Measurements from ENCODE around the gene PHACTR1. TPM values are rescaled to one million over a fixed set of nuclear protein-coding genes. Genes with fewer than 3 reads are reported as not detected.

Gene PHACTR1
- total and polyA plus RNA-seq, 2 donors (not counting 1 experiment from before 2014, with no cell fraction given): 0.60 to 1.2 TPM

DNA sequence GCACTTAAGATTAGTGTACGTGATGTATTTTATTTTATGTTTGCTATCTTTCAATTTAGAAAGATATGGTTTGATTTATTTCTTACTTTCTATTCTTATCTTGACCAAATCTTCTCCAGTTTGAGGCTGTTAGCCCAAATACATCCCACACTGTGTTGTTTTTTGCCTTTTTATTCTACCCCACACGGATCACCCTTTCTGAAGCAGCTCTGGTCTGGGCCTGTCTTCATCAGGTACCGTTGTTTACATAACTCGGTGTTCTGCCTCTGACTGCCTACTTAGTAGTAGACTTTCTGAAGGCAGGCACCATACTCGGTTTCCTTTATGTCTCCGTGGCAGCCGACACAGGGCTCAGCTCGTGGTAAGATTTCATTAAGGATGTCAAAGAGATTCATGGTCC, 95.0 kb downstream of the PHACTR1 start:
- H3K27ac ChIP-seq (ENCODE audit: insufficient read depth, low read length): no peak overlapping the region

DNA sequence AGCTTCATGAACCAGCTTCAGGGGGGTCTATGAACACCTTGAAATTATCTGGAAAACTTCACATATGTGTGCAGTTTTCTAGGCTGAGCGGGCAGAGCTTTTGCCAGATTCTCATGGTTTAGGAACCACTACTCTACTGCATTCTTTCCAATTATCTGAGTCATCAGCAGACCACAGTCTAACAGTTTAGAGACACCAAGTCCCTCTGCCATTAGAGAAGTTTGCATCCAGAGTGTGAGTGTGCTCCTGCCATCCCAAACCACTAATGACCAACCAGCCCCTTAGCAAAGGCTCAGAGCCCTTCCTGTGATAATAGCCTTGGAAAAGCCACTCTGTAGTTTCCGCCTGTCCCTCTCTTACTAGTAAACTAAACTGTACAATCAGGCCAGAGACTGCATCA, 96.8 kb downstream of the PHACTR1 start:
- Histone ChIP-seq H3K27ac (ENCODE audit: insufficient read depth, low read length) (no peak overlapping the region), H3K27me3 (ENCODE audit: control insufficient read depth, insufficient read depth, low read length) (no peaks in the 10 kb centered on the region), H2AFZ (ENCODE audit: low read length) (no peak overlapping the region), H4K20me1 (ENCODE audit: control insufficient read depth, extremely low read depth, insufficient read depth, low read length) (no peaks in the 10 kb centered on the region), H3K36me3 (ENCODE audit: control insufficient read depth, insufficient read depth, low read length) (no peaks in the 10 kb centered on the region), H3K4me2 (ENCODE audit: extremely low read depth, insufficient read depth, low read length) (no peak overlapping the region), H3K9me3 (ENCODE audit: control insufficient read depth, insufficient read depth, low read depth, low read length) (no peaks in the 10 kb centered on the region), H3K4me1 (ENCODE audit: control insufficient read depth, extremely low read depth, insufficient read depth, low read length) (no peaks in the 10 kb centered on the region), H3K9ac (ENCODE audit: insufficient read depth, low read length) (no peak overlapping the region), H3K79me2 (ENCODE audit: control insufficient read depth, insufficient read depth, low read length) (no peaks in the 10 kb centered on the region), H3K4me3 (replicated peaks in 1 of 4; ENCODE audit: control extremely low read depth in 1 of 4, insufficient read depth in 1 of 4, low read depth in 3 of 4, low read length in 4 of 4) (no peak overlapping the region)
- DNase-seq (ENCODE audit: low read depth in 2 of 2): peak in 1 of 2 donors; percentile 87
- TF ChIP-seq EZH2 (IDR thresholded peaks at IDR 0.05; ENCODE audit: low read length, missing control alignments): no peak
- TF ChIP-seq, protein P1, sequence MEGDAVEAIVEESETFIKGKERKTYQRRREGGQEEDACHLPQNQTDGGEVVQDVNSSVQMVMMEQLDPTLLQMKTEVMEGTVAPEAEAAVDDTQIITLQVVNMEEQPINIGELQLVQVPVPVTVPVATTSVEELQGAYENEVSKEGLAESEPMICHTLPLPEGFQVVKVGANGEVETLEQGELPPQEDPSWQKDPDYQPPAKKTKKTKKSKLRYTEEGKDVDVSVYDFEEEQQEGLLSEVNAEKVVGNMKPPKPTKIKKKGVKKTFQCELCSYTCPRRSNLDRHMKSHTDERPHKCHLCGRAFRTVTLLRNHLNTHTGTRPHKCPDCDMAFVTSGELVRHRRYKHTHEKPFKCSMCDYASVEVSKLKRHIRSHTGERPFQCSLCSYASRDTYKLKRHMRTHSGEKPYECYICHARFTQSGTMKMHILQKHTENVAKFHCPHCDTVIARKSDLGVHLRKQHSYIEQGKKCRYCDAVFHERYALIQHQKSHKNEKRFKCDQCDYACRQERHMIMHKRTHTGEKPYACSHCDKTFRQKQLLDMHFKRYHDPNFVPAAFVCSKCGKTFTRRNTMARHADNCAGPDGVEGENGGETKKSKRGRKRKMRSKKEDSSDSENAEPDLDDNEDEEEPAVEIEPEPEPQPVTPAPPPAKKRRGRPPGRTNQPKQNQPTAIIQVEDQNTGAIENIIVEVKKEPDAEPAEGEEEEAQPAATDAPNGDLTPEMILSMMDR (conservative IDR thresholded peaks at IDR 0.05 in 1 of 2, IDR thresholded peaks at IDR 0.05 in 1 of 2; ENCODE audit: low read depth in 1 of 2, low read length in 2 of 2): no peak

More for the DNA sequence above, 95.0 kb downstream of the PHACTR1 start:
- H2AFZ ChIP-seq (ENCODE audit: low read length): no peak overlapping the region
- no peaks in the 10 kb centered on the region for H3K9me3 ChIP-seq (ENCODE audit: control insufficient read depth, insufficient read depth, low read depth, low read length)
- no peak overlapping the region for H3K9ac ChIP-seq (ENCODE audit: insufficient read depth, low read length)
- no peaks in the 10 kb centered on the region for H4K20me1 ChIP-seq (ENCODE audit: control insufficient read depth, extremely low read depth, insufficient read depth, low read length)
- H3K36me3 ChIP-seq (ENCODE audit: control insufficient read depth, insufficient read depth, low read length): no peaks in the 10 kb centered on the region
- no peaks in the 10 kb centered on the region for H3K4me1 ChIP-seq (ENCODE audit: control insufficient read depth, extremely low read depth, insufficient read depth, low read length)
- H3K4me2 ChIP-seq (ENCODE audit: extremely low read depth, insufficient read depth, low read length): no peak overlapping the region
- TF ChIP-seq, protein P1 (conservative IDR thresholded peaks at IDR 0.05 in 1 of 2, IDR thresholded peaks at IDR 0.05 in 1 of 2; ENCODE audit: low read depth in 1 of 2, low read length in 2 of 2): no peak
- no peak for TF ChIP-seq EZH2 (IDR thresholded peaks at IDR 0.05; ENCODE audit: low read length, missing control alignments)
- H3K4me3 ChIP-seq (replicated peaks in 1 of 4; ENCODE audit: control extremely low read depth in 1 of 4, insufficient read depth in 1 of 4, low read depth in 3 of 4, low read length in 4 of 4): no peak overlapping the region
- no peaks in the 10 kb centered on the region for H3K27me3 ChIP-seq (ENCODE audit: control insufficient read depth, insufficient read depth, low read length)
- no peaks in the 10 kb centered on the region for H3K79me2 ChIP-seq (ENCODE audit: control insufficient read depth, insufficient read depth, low read length)
- no peak for DNase-seq (ENCODE audit: low read depth in 2 of 2)

DNA sequence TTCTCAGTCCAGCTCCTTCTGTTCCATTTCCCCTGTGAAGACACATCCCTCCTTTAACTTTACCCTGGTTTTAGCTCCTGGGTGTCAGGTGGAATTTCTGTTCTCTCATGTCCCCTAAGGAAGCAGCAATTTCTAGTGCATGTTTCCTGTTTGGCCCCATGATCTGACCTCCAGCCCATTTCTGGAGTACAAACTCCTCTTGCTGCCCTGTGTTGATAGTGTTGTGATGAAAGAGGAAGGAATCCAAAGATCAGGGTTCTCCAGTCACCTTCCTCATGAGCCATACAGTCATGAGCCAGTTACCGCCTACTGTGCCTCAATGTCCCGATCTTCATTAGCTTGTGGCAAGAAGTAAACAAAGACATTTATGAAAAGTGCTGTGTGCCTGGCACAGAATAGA, 97.4 kb downstream of the PHACTR1 start:
- Histone ChIP-seq H3K4me2 (ENCODE audit: extremely low read depth, insufficient read depth, low read length) (no peak overlapping the region), H4K20me1 (ENCODE audit: control insufficient read depth, extremely low read depth, insufficient read depth, low read length) (no peaks in the 10 kb centered on the region), H3K4me3 (replicated peaks in 1 of 4; ENCODE audit: control extremely low read depth in 1 of 4, insufficient read depth in 1 of 4, low read depth in 3 of 4, low read length in 4 of 4) (no peak overlapping the region), H2AFZ (ENCODE audit: low read length) (no peak overlapping the region), H3K9ac (ENCODE audit: insufficient read depth, low read length) (no peak overlapping the region), H3K4me1 (ENCODE audit: control insufficient read depth, extremely low read depth, insufficient read depth, low read length) (no peaks in the 10 kb centered on the region), H3K9me3 (ENCODE audit: control insufficient read depth, insufficient read depth, low read depth, low read length) (no peaks in the 10 kb centered on the region), H3K79me2 (ENCODE audit: control insufficient read depth, insufficient read depth, low read length) (no peaks in the 10 kb centered on the region), H3K27ac (ENCODE audit: insufficient read depth, low read length) (no peak overlapping the region), H3K27me3 (ENCODE audit: control insufficient read depth, insufficient read depth, low read length) (no peaks in the 10 kb centered on the region), H3K36me3 (ENCODE audit: control insufficient read depth, insufficient read depth, low read length) (no peaks in the 10 kb centered on the region)
- no peak for TF ChIP-seq EZH2 (IDR thresholded peaks at IDR 0.05; ENCODE audit: low read length, missing control alignments)
- TF ChIP-seq, protein P1 (conservative IDR thresholded peaks at IDR 0.05 in 1 of 2, IDR thresholded peaks at IDR 0.05 in 1 of 2; ENCODE audit: low read depth in 1 of 2, low read length in 2 of 2): no peak
- no peak for DNase-seq (ENCODE audit: low read depth in 2 of 2)

Data from fibroblast of lung (primary cell).